ENCODE measurements around the gene LAD1.

DNA sequence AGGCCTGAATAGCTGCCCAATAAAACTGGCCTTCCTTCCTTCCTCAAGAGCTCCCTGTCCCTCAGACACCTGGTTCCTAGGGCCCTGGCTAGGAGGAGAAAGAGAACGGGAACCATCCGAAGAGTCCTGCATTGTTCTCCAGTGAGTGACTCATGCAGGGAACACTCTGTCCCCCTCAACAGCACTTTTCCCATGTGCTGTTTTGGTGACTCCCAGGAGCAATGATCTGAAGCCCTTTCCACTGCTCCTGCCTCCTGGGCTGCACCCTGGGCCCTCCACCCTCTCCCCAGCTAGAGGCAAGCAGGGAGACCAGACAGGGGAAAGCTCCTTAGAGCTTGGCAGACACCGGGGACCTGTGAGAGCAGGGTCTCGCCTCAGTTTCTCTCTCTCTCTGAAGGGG lies 40.5 kb downstream of the LAD1 start:
- TF ChIP-seq POLR2A (IDR thresholded peaks at IDR 0.05; ENCODE audit: low read length): no peak
- TF ChIP-seq GATA1 (IDR thresholded peaks at IDR 0.05; ENCODE audit: low read depth, low read length): no peak
